ENCODE results near the gene TARS3.
"Not testable (repeated sequence)": the region's sequence is repeated elsewhere in the genome, so short reads cannot be mapped to it uniquely, and the experiment has no call there.

The TARS3 gene

DNA sequence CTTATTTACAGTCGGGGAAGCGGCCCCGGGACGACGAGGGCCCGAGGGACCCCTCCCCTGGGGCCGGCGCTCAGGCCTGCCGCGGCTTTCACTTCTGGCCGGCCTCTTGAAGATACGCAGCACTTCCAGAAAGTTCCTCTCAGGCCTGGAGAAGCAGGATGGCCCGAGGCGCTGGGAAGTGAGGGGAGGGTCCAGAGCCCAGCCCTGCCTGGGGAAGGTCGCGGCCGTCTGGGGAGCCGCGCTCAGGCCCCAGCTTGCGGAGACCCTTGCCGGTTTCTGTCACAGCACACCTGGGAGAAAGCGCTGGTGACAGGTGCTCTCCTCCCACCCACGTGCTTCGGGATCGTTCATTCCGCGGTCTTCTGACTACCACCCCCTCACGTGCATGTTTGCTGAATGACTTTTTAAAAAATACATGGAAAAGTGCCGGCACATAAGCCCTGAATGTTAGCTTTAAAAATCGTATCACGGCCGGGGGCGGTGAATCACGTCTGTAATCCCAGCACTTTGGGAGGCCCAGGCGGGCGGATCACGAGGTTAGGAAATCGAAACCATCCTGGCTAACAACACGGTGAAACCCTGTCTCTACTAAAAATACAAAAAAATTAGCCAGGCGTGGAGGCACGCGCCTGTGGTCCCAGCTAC, 71.4 kb downstream of the TARS3 start:
- DNase-seq = no peak

DNA sequence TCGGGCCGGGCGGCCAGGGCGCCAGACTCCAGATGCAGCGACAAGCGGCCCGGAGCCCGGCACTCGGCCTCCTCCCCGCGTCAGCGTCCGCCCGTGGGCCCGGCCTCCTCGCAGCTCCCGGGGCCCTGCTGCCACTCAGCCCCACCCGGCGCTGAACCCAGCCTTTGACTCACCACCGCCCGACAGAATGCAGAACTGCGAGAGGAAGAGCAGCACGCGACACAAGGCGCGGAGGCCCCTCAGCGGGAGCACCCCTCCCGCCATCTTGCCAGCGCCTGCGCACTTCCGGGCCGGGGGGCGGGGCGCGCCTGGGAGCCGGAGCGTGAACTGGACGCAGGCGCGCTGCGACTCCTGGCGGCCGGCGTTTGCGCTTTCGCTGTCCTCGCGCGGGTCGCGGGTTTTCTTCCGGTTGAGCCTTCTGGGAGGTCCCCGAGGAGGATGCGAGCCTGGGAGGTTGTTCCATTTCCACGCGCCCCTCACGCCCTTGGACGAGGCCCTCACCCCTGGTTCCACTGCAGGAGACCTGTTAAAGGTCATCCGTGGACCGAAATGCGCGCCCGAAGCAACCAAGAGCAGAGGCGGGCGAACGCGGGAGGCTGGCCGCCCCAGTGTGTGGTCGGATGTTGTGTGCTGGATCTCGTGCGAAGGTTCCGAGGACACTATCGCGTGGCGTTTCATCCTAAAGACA, 72.0 kb downstream of the TARS3 start, which contains the start of gene TM2D3:
TM2D3 (minus strand) TSS at position 284 of the 688 bp plus-strand sequence; CDS start at position 264, 20 bp downstream.
- DNase-seq = peak; percentile 95

DNA sequence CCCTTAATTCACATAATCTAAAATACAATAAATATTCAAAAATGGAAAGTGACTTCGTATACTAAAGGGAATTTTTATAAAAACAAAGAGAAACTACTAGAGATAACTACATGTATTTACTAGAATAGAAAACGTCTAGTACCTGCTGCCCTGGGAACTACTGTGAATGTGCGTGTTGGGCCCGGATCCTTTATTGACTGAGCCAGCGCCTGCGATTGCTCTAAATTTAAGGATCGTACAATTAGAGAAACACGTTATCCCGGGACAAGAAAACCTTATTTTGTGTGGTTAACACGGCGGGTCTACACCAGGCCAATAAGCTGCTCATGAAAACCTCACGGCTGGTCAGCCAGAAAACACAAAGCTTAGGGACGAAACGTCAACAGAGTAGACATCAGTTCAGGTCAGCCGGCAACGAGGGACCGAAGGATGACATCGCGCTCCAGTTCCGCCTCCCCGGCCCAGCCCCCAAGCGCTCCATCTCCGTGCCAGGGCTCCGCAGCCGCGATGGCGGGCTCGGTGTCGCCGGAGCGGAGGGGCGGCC, 72.6 kb downstream of the TARS3 start:
- no peak for DNase-seq

DNA sequence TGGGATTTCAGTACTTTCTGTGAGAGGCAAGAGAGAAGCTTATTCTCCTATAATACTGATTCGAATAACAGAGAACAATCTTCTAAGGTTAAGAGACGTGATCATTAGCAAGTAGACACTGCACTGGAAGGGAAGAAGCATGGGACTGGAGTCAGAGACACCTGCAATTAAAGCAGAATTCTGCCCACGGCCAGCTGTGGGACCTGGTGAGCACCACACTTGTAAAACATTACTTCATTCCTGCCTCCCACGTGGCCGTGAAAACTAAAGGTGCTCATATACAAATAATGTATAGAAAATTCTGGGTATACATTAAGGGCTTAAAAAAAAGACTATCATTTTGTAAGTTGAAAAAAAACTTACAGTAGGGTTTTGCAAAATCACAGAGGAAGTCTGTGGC, 74.1 kb downstream of the TARS3 start:
- DNase-seq = no peak

DNA sequence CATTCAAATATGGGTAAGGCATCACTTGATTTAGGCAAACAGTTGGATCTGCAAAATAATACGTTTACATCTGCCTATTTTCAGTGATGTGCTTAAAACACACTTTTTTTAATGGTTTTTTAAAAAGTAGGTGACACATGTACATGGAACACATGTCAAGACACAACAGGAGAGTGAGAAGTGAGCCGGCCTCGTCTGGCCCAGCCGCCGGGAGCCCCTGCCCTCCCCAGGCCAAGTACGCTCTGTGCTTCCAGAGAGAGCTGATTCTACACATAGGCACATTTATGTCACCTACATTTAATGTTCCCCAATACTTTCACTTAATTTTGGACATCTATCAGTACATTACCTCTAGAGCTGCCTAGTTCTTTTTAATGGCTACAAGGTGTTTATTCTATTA, 75.9 kb downstream of the TARS3 start:
- no peak for DNase-seq

DNA sequence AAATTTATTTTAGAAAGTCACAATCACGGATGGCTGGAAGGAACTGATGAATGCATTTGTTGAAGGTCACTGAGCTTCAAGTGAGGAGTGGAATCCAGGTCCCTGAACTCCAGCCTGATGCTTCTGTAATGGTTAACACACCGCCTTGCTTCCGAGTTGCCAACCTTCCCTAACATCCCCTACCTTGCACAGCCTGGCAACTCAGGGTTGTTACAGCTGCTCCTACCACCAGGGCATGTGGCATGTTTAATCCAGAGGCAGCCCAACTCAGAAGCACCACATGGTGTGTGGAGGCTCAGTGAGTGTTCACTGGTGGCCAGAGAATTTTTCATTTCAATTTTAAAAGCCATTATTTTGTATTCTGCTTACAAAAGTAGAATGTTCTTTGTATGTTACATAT, 77.0 kb downstream of the TARS3 start:
- no peak for DNase-seq

DNA sequence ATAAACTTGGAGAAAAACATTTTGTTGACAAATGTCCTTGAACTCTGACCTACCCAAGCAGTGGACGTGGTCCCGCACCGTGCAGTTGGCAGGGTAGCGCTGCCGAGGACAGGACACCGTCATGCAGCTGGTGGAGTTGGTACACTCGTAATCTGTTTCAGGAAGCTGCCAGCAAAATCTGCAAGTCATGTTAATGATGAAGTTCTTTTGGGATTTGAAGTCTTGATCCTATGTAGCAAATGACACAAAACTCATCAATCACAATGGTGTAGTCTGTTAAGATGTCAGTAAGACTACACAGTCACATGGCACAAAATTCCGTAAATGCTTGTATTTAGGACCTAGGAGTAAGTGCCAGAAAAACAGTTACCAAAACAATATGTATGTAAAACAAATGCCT, 77.6 kb downstream of the TARS3 start:
- DNase-seq = no peak

DNA sequence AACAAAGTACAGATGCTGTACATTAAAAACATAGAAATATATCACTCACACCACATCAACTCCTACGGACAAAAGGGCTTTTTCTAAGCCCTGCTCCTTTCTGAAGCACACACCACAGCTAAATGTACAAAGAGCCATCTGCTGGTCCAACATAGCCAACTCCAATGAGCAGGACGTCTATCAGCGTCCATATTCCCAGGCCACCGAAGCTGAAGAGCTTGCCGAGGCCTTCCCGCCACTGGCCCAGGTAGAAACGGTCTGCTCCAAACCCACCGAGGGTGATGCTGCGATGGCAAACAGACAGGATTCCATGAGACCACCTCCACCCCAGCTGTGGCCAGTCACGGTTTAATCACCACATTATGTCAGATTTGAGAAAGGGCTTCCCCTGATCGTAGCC, 81.9 kb downstream of the TARS3 start:
- no peak for DNase-seq

DNA sequence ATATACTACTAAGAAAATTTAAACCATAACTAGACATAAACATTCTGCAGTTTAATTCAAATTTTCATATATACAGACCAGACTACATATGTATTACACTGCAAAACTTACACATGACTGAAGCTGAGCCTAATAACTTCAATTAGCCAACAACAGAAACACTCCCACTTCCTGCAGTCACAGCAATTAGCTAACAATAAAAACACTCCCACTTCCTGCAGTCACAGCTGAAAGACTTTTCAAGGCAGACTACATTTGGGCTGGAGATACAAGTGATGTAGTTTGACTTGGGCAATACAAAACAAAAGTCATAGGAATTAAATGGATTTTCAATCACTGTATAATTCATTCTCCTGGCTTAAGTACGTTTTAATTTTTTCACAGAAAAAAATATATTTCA, 82.4 kb downstream of the TARS3 start:
- no peak for DNase-seq

DNA sequence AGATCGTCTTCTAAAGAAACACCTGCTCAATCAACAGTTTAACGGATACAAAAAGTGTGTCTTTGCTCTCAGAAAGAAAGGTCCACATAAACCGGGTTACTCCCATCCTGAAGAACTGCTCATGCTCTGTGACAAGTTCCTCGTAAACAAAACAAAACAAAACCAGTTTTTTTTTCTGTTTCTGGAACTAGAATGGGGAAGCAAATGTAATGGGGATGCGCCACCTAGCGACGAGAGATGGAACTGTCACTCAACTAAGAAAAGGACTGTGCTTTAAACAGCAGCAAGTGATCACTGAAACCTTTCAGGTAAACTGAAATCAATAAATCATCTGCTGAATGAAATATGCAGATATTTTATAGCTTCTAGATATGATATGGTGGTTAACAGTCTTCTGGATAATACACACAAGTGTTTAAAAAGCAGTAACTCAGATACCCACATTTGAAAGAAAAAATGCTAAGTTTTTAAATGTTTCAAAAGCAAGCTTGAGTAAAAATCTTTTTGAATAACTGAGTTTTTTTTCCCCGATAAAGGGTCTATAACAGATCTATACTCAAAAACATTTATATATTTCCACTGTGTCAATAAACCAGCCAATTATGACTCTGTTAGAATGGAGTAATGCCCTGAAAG, 83.0 kb downstream of the TARS3 start:
- DNase-seq = peak; percentile 85

DNA sequence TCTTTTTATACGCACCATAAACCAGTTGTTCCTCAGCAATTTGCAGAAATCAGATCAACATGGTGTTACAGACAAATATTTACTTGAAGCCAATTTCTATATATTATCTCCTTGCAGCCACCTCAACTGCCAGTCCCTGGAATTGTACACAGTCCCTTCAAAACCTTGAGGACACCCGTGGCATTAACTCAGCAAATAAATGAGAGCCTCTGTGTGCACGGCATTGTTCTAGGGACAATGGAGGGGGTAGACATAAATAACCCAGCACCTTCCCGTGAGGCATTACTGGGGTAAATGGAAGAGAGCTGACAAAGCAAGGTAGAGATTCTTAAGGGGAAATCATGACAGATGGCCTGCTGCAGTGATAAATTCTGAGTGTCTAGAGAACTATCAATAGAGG, 84.6 kb downstream of the TARS3 start:
- no peak for DNase-seq

DNA sequence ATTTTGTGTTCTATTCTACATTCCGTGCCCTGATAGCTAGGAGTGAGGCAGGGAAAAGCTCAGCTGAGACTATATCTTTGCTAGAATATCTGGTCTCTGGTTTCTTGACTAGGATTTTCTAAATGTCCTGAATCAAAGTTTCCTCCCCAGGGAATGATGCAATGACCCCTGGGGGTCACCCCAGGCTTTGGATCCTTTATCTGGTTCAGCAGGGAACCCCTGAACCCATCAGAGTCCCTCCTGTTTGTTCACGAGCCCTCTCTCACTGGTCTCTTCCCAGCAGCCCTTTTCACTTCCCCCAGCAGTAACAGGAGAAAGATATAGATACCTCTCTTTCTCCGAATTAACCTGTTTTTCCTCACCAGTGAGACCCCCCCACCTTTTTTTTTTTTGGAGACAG, 86.4 kb downstream of the TARS3 start:
- DNase-seq = no peak

DNA sequence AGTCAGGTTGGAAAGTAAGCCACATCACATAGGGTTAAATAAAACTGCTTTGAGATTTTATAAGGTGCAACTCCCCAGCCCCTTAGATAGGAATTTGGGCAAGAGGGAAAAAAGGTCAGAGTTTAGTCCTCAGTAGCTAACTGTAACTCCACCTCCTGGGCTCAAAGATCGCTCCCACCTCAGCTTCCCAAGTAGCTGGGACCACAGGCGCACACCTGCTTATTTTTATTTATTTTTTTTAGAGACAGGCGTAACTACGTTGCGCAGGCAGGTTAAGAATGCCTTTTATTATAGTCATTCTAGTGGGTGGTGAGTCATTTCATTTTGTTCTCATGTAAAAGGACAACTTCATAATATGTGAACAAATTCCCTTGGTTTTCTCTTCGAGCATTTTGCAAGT, 86.8 kb downstream of the TARS3 start:
- no peak for DNase-seq

DNA sequence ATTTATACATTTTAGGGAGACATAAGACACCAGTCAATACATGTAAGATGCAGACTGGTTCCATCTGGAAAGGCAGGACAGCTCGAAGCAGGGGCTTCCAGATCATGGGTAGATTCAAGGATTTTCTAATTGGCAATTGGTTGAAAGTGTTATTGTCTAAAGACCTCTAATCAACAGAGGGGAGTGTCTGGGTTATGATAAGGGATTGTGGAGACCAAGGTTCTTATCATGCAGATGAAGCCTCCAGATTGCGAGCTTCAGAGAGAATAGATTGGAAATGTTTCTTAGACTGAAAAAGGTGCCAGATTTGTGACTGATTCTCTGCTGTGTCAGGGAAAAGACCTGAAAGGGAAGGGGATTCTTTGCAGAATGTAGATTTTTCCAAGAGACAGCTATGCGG, 87.2 kb downstream of the TARS3 start:
- no peak for DNase-seq

DNA sequence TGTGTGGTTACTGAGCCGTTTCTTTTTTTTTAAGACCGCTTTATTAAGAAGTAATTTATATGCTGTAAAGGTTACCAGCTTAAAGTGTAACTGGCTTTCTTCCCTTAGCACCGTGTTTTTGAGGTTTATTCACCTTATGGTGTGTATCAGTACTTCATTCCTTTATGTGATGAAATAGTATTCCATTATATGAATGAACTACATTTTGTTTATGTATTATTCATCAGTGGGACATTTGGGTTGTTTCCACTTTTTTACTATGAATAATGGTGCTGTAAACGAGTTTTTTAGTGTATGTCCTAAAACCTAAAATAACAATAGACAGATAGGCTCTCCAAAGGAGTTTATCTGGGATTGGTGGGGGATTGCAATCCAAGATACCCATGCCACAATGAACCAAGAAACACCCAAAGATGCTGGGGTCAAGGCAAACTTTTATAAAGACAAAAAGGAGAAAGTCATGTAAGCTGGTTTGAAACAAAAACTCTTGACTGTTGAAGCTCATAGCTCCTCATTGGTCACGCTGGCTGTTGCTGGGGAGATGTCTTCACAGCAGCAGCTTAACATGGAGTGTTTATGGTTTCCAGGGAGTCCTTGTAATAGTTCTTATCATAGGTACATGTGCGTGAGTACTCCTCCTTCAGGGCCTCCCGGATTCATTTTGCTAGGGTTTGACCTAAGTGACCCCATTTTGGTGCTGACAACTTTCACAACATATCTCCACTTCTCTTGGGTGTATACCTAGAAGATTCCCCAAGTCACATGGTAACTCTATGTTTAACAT, 88.1 kb downstream of the TARS3 start:
- no peak for DNase-seq

DNA sequence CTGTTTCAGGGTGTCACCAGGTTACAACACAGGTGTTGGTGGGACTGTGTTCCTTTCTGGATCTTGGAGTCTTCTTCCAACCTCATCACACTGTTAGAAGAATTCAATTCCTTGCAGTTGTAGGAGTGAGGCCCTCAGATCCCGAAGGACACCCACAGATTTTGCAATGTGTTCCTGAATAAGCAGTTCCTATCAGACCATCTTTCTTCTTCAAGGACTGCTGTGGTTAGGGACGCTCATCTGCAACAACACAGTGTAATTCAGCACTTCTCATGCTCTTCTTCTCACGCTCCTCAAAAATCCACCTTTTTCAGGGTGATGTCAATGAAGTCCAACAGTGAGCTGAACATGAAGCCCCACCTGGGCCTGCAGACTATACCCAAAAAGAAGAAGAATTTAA, 90.9 kb downstream of the TARS3 start:
- no peak for DNase-seq

DNA sequence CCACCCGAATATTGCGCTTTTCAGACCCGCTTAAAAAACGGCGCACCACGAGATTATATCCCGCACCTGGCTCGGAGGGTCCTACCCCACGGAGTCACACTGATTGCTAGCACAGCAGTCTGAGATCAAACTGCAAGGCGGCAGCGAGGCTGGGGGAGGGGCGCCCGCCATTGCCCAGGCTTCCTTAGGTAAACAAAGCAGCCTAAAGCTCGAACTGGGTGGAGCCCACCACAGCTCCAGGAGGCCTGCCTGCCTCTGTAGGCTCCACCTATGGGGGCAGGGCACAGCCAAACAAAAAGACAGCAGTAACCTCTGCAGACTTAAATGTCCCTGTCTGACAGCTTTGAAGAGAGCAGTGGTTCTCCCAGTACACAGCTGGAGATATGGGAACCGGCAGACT, 97.5 kb downstream of the TARS3 start:
- DNase-seq = not testable (repeated sequence)

DNA sequence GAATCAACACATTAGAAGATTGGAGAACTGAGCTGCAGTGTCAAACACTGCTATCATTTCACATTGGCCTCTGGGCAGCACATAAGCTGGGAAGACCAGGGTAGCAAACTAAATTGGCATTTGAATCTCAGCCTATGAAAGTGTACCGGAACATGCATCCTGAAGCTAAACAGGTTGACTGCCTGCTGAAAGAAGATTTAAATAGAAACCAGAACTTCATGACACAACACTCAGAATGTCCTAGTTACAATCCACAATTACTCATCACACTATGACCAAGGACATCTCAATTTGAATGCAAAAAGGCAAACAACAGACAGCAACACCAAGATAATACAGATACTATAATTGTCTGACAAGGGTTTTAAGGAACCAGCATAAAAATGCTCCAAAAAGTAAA, 98.3 kb downstream of the TARS3 start:
- no peak for DNase-seq

DNA sequence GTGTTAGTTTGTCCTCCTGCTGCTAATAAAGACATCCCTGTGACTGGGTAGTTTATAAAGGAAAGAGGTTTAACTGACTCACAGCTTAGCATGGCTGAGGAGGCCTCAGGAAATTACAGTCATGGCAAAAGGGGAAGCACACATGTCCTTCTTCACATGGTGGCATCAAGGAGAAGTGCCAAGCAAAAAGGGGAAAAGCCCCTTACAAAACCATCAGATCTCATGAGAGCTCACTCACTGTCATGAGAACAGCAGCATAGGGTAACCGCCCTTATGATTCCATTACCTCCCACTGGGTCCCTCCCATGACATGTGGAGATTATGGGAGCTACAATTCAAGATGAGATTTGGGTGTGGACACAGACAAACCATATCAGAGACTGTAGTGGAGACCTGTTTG, 99.1 kb downstream of the TARS3 start:
- no peak for DNase-seq

DNA sequence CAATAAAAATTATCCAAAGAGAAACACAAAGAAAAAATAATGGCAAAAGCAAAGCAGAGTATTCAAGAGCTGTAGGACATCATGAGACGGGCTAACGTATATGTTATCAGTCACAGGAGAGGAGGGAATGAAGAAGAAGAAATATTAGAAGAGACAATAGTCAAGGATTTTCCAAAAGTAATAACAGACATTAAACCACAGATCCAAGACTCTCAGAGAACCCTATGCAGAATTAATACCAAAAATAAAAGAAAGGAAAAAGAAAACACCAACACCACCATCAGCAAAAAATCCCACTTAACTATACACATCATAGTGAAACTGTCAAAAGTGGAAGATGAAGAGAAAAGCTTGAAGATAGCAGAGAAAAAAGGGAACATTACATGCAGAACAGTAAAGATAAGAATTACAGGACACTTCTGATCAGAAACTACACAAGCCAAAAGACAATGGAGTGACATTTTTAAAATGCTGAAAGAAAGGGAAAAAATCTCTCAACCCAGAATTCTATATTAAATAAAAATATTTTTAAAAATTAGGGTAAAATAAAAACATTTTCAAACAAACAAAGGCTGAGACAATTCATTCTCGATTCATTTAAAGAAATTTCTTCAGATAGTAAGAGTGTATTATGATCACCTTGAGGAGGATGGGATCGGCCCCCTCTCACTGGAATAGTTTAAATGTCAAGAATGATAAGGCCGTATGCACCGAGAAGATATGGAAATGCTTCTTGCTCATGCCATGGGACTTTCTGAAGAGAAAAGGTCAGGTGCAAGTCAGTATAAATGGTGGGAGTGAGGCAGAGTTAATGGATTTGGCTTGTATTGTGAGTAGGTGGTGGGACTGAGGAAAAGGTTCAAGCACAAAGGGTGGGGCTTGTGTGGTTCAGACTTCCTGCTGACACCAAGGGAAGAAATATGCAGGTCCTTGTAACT, 100.6 kb downstream of the TARS3 start:
- DNase-seq = no peak

DNA sequence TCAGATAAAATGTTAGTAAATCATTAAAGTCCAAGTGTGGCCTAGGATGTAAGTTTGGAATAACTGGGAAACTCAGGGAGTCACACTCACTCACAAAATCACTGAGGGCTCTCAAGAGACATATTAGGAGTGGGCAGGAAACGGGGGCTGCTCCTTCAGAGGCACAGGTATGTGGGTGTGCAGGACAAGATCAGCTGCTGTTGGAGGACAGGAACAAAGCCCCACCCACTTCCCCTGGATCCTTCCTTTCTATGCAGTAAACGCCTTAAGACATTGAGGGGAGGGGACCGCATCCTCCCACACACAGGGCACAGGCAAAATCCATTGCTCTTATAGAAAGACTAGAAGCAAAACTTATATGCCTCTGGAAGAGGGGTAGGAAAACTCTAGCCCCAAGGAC, 102.3 kb downstream of the TARS3 start:
- no peak for DNase-seq

DNA sequence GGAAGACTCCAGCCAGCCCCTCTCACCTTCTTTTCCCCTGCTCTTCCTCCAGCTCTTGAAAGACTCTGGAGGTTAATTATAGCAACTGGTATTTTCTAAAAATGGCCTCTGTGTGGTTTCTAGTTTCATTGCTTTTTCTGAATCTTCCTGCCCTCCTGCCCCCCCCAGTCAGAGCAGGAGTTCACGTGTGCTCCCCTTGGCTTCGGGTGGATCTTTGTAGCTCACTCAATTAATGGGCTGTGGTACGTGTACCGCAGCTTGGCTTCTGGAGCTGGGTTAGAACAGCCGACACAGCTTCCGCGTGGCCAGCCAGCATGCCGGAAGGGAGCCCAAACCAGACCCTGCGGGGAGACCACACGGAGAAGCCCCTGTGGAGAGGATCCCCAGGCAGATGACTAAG, 103.6 kb downstream of the TARS3 start:
- no peak for DNase-seq

DNA sequence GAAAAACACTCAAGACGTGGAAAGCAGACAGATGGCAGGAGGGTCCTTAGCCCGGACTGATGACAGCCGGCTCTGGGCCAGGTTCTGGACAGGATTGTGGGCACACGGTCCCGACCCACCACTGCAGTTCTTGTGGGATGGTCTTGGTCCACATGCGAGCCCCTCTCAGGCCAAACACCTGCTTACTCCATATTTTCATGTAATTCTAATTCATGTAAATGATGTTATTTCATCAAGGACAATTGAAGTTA, 104.7 kb downstream of the TARS3 start:
- no peak for DNase-seq

Measured in stimulated activated CD8-positive, alpha-beta memory T cell treated with anti-CD3 and anti-CD28 coated beads, Interleukin-4, amount 100 ng/mL, for 48 hours (primary cell).